Glomerular visceral epithelial cell (primary cell): ENCODE measurements around the gene EPHB6.

Source experiments
- DNase-seq: peaks from one replicate; pipeline ENCODE4 v3.0.0-alpha.2; 2016; ENCODE audit errors: extremely low spot score

The EPHB6 gene

DNA sequence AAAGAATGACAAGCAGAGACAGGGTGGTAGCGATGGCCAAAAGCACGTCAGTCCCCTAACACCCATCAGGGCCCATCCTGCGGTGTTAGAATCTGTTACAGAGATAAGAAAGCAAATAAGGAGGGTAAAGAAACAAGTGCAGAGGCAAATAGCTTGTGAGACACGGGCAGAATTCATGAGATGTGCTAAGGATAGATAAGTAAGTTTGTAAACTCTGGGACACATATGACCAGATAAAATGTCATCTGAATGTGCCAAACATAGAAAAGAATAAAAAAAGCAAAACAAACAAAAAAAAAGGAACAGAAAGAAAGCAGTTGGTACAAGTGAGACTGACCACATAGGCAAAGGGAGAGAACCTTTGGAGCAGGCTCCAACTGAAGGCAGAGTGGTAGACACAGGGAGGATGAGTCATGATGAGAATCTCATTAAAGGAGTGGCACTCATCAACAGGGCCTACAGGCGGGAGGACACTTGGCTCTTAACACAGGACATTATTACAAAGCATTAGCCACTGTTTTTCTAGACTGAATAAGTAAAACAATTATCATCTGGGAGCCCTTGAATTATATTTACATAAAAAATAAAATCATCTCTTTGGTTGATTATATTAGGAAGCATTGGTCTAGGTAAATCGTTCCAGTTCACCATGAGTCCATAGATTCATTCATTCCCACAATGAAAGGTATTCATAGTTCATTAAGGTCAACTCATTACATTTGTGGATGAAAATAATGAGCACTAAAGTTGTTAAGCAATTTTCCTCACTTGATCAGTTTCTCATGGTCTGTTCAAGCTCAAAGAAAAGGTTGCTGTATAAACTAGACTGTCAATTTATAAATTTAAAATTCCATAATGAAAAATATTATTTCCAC is 21.5 kb upstream of the EPHB6 start:
- no peak for DNase-seq

DNA sequence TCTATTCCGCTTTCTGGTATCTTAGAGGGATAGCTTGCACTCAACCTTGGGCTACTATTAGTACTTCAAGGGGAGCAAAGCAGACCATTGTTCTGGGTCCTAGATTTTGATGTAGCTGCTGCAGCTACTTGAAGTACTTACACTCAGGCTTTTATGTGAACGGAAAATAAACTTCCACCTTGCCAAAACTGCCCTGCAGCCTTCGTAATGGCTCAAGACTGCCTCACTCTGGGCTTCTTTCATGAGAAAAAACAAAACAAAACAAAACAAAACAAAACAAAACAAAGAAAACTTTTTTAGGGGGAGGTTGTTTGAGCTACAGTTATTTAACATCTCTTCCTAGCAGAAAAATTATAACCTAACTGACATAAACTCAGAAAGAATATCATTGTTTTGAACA is 19.4 kb upstream of the EPHB6 start:
- no peak for DNase-seq

GRCh38 chr7:142836426-142836825 is 18.4 kb upstream of the EPHB6 start:
- DNase-seq = no peak

DNA sequence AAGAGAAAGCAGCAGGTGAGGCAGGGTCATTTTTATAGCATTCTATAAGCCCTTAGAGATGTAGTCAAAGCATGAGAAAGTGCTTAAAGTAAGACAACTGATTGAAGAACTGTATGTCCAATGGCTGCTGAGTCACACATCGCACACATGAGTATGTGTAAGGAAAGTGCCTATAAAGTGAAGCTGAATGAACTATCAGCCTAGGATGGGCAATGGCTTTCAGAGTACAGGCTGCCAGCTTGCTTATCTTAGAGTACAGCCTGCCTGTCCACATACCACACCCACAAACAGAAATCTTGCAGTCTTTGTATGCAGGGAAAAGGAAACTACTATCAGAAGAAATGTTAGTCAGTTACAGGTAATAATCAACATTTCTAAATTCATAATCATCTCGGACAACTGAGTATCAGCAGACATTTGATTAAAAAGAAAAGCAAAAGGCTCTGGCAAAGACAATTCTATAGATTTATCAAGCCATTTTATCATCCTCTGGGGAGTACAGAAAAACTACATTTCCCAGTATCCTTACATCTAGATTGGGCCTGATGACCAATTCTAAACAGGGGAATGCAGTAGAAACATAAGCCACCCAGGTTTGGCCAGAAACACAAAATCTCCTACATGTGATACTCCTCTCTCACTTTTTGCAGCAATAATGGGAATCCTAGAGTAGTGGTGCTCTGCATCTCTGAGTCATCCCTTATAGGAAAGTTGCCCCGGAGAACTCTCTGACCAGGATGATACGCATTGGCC is 16.2 kb upstream of the EPHB6 start:
- DNase-seq = no peak

GRCh38 chr7:142842251-142842766 is 12.6 kb upstream of the EPHB6 start:
- no peak for DNase-seq

GRCh38 chr7:142847353-142847752 is 7.5 kb upstream of the EPHB6 start:
- no peak for DNase-seq

DNA sequence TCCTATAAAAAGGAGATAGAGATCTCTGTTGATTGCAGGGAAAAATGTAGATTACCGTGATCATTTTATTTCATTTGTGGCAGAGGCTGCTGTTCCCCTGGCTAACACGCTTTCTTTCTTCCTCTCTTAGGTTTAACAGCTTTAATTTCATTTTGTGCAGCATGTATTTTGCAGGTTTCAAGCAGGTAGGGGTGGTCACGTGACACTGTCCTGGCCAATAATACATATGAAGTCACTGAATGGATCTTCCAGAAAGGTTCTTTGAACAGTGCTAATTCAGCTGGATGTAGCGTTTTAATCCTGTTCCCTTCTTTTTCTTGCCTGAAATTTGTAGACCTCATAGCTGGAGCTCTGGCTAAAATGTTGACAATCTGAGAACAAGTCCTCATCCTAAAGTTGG is 3.6 kb upstream of the EPHB6 start:
- no peak for DNase-seq

DNA sequence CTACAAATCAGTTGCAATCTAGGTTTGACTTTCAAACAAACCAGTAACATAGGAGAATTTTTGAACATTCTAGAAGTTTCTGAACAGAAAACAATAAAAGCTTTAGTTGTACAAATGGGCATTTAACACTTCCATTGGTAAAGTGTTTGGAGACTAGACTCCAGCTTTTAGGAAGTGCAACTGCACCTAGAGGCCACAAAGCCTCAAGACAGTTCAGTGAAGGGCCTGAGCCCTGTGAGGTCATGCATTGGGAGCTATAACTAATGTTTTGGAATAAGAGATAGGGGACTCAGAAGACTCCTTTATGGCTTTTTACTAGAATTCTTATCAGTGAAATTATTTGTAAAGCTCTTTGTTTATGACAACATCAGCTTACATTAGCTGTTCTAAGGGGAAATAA is 3.0 kb upstream of the EPHB6 start:
- DNase-seq = no peak

- DNase-seq = peak; percentile 42
Observed at GRCh38 chr7:142853739-142854371, 1.0 kb upstream of the EPHB6 start.

GRCh38 chr7:142855114-142855743 is 353 bp downstream of the EPHB6 start:
- no peak for DNase-seq

DNA sequence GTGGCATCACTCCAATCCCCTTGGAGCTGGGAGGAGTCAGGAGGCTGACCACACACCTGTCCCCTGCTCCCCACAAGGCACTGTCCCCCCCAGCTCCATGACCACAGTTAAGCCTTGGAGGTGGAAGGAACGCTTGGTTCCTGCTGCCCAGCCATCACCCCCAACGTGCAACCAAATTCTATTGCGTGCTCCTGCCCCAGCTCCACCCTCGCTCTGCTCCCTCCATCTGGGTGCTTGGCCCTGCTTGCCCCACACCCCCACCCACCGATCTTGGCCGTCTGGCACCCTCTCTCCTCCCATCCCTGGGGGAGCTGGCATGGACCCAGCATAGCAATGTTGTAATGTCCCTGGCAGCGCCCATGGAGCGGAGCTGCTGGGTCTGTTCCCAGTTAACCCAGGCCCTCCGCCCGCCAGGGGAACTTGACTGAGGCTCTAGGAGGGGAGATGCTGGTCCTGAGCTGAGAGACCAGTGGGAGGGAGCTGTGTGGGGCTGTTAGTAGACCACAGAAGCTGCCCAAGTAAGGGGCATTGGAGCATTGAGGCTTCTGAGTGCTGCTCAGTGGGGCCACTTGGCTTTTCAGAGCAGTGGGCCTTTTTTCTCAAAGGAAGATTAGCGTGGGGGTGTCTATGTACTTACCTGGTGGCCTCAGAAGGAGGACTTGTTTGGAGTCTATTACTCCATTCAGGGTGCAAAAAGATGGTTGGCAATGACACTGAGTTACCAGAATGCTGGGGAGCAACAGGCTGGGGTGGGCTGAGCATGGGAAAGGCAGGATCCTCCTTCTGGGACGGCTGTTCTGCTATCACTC is 1.1 kb downstream of the EPHB6 start:
- DNase-seq = no peak

GRCh38 chr7:142856565-142857245 is 1.8 kb downstream of the EPHB6 start:
- no peak for DNase-seq

DNA sequence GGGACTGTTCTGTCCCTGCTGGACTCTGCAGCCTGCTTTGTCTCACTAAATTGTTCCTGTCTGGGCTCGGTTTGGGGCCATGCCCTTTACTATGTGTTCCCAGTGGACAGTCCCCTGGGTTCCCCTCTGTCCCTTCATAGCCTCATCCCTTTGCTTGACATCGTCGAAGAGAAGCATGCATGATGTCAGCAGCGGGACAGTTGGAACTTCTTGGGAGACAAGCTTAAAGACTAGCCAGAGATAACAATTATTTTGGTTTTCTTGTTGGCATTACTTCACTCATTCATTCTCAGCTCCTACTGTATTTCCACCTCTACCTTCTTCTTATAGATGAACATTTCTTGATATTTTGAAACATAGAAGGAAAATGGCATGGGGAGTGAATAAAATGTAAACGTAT is 2.7 kb downstream of the EPHB6 start:
- DNase-seq = no peak

DNA sequence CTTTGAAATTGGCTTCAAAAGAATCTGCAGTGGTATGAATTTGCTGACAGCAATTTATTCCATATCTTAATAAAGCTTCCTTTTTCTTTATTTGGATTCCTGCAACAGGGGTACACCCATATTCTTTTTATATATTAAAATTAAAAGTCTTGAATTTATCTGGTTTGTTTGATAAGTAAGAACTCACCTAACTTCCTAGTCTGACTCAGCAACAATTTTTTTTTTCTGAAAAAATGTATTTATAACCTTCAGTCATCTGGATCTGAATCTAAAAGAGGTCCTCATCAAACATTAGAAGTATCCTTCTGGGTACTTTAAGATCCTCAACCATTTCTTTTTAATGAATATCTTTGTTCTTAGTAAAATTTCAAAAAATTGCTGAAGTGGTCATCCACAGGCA is 4.5 kb downstream of the EPHB6 start:
- no peak for DNase-seq

GRCh38 chr7:142859829-142860228 is 5.0 kb downstream of the EPHB6 start:
- no peak for DNase-seq

DNA sequence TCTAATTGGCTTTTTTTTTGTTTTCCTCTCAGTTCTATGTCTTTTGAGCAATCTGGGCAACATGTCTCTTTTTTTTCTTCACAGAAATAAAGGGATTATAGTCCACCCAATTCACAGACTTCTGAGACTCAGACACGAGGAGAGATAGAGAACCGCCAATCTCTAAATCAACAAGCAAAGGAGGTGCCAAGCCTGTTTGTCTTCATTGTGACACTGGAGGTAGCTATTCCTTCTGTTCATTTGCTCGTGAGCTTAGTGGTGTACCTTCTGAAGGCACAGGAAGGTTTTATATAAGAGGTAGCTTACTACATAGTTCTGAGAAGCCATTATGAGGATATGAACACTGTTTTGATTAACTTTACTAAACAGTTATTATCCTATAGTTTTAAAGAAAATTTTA is 6.1 kb downstream of the EPHB6 start:
- DNase-seq = no peak

DNA sequence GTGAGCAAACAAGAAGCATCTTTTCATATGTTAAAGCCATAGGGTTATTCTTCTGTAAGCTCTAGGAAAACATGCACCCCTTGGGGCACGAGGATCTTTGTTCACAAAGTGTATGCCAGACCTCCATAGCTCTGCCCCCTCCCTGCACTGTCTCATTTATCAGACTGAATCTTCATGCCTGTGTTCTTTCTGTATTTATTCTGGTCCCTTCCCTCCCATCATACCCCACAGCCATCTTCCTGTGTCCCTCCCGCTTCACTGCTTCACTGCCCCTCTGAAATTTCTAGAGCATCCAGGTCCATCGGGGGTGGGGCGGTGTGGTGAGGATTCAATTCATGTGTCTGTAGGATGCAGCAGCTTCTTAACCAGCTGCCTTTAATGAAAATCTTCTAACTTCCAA is 7.5 kb downstream of the EPHB6 start:
- no peak for DNase-seq

DNA sequence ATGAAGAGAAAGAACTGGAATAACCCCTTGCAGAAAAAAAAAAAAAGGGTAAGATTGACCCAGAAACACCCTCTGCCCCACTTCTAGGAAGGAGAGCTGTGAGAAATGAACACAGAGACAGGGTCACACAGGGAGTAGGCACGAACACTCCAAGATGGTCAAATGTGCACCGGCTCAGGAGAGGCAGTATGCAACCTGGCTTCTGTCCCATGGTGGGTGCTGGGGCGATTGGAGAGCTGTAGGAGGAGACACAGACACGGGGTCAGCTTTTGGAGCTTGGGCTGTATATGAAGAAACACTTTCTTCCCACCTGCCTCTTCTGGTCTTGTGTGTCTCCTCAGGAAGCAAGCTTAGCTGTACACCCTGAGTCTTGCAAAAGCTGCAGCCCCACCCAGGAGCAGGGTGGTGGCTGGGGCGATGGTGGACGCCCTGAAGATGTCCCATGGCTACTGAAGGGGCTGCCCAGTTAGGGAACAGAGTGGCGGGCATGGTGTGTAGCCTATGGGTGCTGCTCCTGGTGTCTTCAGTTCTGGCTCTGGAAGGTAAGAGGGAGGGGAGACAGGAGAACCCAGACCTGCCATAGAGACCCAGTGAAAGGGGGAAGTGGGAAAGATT is 8.0 kb downstream of the EPHB6 start:
- no peak for DNase-seq

- no peak for DNase-seq
Observed at GRCh38 chr7:142863891-142864685, 9.2 kb downstream of the EPHB6 start.
